Measurements from ENCODE around the gene BMPER.

Gene BMPER

DNA sequence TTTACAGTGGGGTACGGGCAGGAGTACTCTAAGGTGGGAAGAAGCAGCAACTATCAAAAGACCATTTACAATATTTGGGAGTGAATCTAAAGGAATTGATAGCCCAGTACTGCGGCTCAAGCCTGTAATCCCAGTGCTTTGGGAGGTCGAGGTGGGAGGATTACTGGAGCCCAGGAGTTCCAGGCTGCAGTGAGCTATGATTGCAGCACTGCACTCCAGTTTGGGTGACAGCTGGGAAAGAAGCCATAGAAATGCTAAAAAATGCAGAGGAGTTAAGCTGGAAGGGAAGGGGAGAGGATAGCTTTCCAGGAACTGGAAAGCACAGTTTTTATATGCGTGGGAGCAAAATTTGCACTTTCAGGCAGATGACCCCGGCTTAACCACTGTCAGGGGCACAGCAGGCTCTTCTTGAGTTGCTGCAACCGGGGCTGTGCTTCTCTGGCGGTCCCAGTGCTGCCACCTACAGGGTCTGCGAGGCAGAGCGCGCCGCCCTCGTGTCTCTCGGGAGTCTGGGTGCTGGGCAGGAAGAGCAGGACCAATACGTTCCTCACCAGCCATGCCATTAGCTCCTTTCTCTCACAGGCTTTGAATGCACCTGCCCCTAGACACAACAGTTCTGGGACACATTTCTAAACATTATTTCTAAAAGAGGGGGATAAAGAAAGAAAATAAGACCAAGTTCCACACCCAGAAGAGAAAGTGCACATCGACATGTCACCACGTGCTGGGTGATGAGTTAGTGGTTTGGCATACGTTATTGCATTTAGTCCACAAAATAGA lies 10.1 kb upstream of the BMPER start (continued):
- no peak for TF ChIP-seq GFI1B (tag by site-specific recombination; IDR thresholded peaks at IDR 0.05)
- peak; percentile 43; the same call in 1 of the 2 replicates for TF ChIP-seq ZNF654 (tag by site-specific recombination; IDR thresholded peaks at IDR 0.05; ENCODE audit: low read depth)
- TF ChIP-seq ZNF157 (tag by site-specific recombination; IDR thresholded peaks at IDR 0.05) = no peak
- no peak for TF ChIP-seq ZNF76 (tag by site-specific recombination; IDR thresholded peaks at IDR 0.05; ENCODE audit: borderline replicate concordance, low read depth)
- 0 out of 2 replicates have a peak, but pooled peaks have one; percentile 18 for TF ChIP-seq ZFHX2 (tag by site-specific recombination; conservative IDR thresholded peaks at IDR 0.05)
- no peak for TF ChIP-seq ZNF548 (tag by site-specific recombination; IDR thresholded peaks at IDR 0.05)
- TF ChIP-seq ZNF639 (tag by site-specific recombination; IDR thresholded peaks at IDR 0.05) = no peak

DNA sequence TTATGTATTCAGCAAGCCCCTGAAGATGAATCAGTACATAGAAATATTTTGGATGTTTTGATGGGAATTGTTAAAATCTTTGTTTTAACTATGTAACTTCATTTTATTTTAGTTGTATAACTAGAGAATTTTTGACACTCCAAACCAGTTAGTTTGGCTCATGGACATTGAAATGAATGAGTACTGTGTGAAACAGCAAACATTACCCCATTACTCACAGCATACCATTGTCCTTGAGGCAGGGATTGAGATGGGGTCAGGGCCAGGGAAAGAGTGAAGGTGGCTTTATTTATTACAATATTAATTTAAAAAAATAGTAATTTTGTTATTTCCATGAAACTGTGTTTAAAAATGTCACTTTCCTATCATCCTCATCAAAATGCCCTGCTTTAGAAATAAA lies 4.8 kb upstream of the BMPER start:
- CTCF ChIA-PET = no interaction called here
- no peak for TF ChIP-seq ZNF830 (tag by site-specific recombination; IDR thresholded peaks at IDR 0.05; ENCODE audit: low read depth)
- TF ChIP-seq ZNF112 (tag by site-specific recombination; IDR thresholded peaks at IDR 0.05) = no peak
- TF ChIP-seq ZNF558 (tag by site-specific recombination; IDR thresholded peaks at IDR 0.05) = no peak
- TF ChIP-seq PRDM4 (tag by site-specific recombination; IDR thresholded peaks at IDR 0.05) = no peak
- TF ChIP-seq SCRT1 (tag by site-specific recombination; IDR thresholded peaks at IDR 0.05; ENCODE audit: borderline replicate concordance) = no peak
- TF ChIP-seq, protein P1, sequence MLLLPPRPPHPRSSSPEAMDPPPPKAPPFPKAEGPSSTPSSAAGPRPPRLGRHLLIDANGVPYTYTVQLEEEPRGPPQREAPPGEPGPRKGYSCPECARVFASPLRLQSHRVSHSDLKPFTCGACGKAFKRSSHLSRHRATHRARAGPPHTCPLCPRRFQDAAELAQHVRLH (tag by site-specific recombination; IDR thresholded peaks at IDR 0.05) = no peak
- TF ChIP-seq ZNF175 (tag by site-specific recombination; IDR thresholded peaks at IDR 0.05) = no peak
- TF ChIP-seq ZNF302 (tag by site-specific recombination; IDR thresholded peaks at IDR 0.05; ENCODE audit: low read depth) = no peak
- no peak for TF ChIP-seq ZNF138 (tag by site-specific recombination; IDR thresholded peaks at IDR 0.05; ENCODE audit: borderline replicate concordance)
- no peak for TF ChIP-seq SP7 (tag by site-specific recombination; IDR thresholded peaks at IDR 0.05)
- TF ChIP-seq BCL11B (tag by site-specific recombination; IDR thresholded peaks at IDR 0.05; ENCODE audit: low read depth) = no peak
- no peak for TF ChIP-seq ZSCAN5A (tag by site-specific recombination; IDR thresholded peaks at IDR 0.05)
- no peak for TF ChIP-seq ZNF747 (tag by site-specific recombination; IDR thresholded peaks at IDR 0.05)

More for the DNA sequence above, 4.8 kb upstream of the BMPER start:
- Histone ChIP-seq H3K27ac (ENCODE audit: extremely low read depth, low read depth, low read length) (no peak overlapping the region), H3K4me1 (ENCODE audit: control insufficient read depth, insufficient read depth, low read length) (0 out of 2 replicates have a peak, but pooled peaks cover 6% of the 10 kb centered on the region), H3K9me3 (ENCODE audit: control insufficient read depth, insufficient read depth, low read depth, low read length) (no peaks in the 10 kb centered on the region), H3K4me3 (ENCODE audit: low read depth, low read length) (no peak overlapping the region), H3K36me3 (ENCODE audit: control insufficient read depth in 2 of 2, insufficient read depth in 1 of 2, low read length in 2 of 2) (no peaks in the 10 kb centered on the region)
- POLR2A ChIA-PET = no interaction called here
